BLaER1 treated with 17β-estradiol and CSF1 and Interleukin-3, amounts not matched to agents 10 nM and 100 nM (cell line): ENCODE measurements around the gene B3GALT6.

ENCODE experiments used
- H3K27ac ChIP-seq, 11 experiments: shearing (Covaris generic); formaldehyde crosslinking; 2 replicates each; pipeline ENCODE4 v1.8.1; 2022
- H3K27me3 ChIP-seq, 11 experiments: shearing (Covaris generic); formaldehyde crosslinking; 2 replicates each; pipeline ENCODE4 v1.8.1; 2022
- H3K36me3 ChIP-seq, 11 experiments: shearing (Covaris generic); formaldehyde crosslinking; 2 replicates each; pipeline ENCODE4 v1.8.1; 2022
- H3K4me1 ChIP-seq, 10 experiments: shearing (Covaris generic); formaldehyde crosslinking; 2 replicates each; pipeline ENCODE4 v1.8.1; 2022
- H3K4me2 ChIP-seq, 11 experiments: shearing (Covaris generic); formaldehyde crosslinking; 2 replicates each; pipeline ENCODE4 v1.8.1; 2022
- H3K4me3 ChIP-seq, 10 experiments: shearing (Covaris generic); formaldehyde crosslinking; 2 replicates each; pipeline ENCODE4 v1.8.1; 2022
- H3K9ac ChIP-seq, 11 experiments: shearing (Covaris generic); formaldehyde crosslinking; 2 replicates each; pipeline ENCODE4 v1.8.1; 2022
- H3K9me3 ChIP-seq, 11 experiments: shearing (Covaris generic); formaldehyde crosslinking; replicated peaks in 1 of 11; 2 replicates each; pipeline ENCODE4 v1.8.1; 2022
- H4K20me1 ChIP-seq, 11 experiments: shearing (Covaris generic); formaldehyde crosslinking; 2 replicates each; pipeline ENCODE4 v1.8.1; 2022
- Cebpa-rat ChIP-seq, 11 experiments: shearing (Covaris generic); IDR thresholded peaks; 2 replicates each; pipeline ENCODE4 v1.8.1; 2022

Gene B3GALT6

DNA sequence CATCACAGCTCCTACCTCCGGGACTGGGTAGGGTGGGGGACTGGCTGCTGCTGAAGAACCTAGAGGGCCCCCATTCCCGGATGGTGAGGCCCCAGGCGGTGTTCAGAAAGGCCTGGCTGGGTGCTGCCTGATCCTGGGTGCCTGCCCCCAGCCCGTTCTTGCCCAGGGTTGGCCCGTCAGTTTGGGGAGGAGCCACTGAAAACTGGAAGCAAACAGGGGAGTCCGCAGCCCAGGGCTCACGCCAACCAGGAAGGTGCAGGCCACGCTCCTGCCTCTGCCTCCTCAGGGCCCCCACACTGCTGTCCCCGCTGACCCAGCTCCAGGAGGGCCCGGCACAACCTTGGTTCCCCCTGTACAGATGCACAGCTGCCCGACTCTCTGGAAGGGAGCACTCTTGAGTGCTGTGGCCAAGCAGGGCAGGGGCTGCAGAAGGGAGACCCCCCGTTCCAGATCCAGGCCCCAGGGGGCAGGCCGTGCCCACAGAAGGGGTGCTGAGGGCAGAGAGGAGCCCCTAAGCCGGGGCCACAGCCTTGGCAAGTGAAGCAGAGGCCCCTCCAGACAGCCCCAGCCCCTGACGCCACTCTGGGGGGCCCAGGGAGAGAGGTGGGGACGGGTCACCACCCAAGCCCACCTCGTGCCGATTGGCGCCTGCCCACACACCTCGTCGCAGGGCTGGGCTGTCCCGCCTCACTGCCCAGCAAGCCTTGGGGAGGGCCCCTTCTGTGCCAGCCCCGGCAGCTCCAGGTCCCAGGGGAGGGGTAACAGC is 9.0 kb downstream of the B3GALT6 start:
- Histone ChIP-seq H3K27me3 (peaks cover 9 to 60% (median 19%) of the 10 kb centered on the region in 11 experiments), H4K20me1 (peaks cover 6 to 86% (median 69%) of the 10 kb centered on the region in 11 experiments; a peak in 21 of 22 replicates), H3K4me2 (peak overlapping the region; percentile 31 to 92 (median 82)), H3K9me3 (no peaks in the 10 kb centered on the region), H3K4me1 (peaks cover 30 to 86% (median 72%) of the 10 kb centered on the region in 10 experiments), H3K4me3 (peak overlapping the region in 1 of 10 experiments; percentile 19; a peak in 1 of 20 replicates), H3K27ac (peak overlapping the region in 4 of 11 experiments; percentile 32 to 47 (median 40); a peak in 7 of 22 replicates), H3K9ac (peak overlapping the region in 9 of 11 experiments; percentile 12 to 58 (median 51); a peak in 15 of 22 replicates), H3K36me3 (0 out of 22 replicates have a peak, but pooled peaks cover 0 to 2% (median 0%) of the 10 kb centered on the region in 11 experiments)
- no peak for TF ChIP-seq Cebpa-rat (IDR thresholded peaks at IDR 0.05)

DNA sequence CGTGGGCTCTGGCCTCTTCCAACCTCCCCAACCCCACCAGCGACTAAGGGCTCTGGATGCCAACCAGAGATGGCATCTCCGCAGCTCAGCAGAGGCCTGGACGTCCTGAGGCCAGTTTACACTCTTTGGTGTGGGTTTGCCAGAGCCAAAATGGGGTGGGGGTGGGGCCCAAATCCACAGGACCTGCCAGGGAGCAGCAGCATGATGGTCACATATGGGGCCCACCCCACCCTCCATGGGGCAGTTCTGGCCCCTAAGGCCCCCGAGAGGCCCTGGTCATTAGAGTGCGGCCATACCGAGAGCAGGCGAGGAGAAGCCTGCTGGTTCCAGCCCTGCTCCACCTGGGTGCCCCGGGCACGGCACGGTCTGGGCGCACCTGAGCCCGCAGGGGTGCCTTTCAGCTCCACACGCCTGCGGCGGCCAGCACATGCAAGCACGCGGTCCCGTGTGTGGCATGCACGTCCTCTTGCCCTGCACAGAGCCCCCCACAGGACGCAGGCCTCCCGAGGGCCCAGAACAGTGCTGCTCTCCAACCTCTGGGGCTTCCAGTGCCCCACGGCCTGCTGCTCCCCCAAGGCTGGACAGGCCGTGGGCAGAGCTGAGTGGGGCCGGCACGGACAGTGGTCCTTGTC is 9.7 kb downstream of the B3GALT6 start:
- peaks cover 11 to 86% (median 69%) of the 10 kb centered on the region in 11 experiments; a peak in 20 of 22 replicates for H4K20me1 ChIP-seq
- 0 out of 22 replicates have a peak overlapping the region, but pooled peaks of 1 of the 11 experiments have one; percentile 32 for H3K27ac ChIP-seq
- peaks cover 16 to 63% (median 26%) of the 10 kb centered on the region in 11 experiments for H3K27me3 ChIP-seq
- no peak overlapping the region; a peak in 1 of 20 replicates for H3K4me3 ChIP-seq
- peak overlapping the region; percentile 31 to 92 (median 82); a peak in 20 of 22 replicates for H3K4me2 ChIP-seq
- H3K4me1 ChIP-seq, result peaks cover 24 to 86% (median 69%) of the 10 kb centered on the region in 10 experiments
- H3K36me3 ChIP-seq, result no peaks in the 10 kb centered on the region
- no peaks in the 10 kb centered on the region for H3K9me3 ChIP-seq
- no peak for TF ChIP-seq Cebpa-rat (IDR thresholded peaks at IDR 0.05)
- H3K9ac ChIP-seq, result peak overlapping the region in 8 of 11 experiments; percentile 12 to 58 (median 52); a peak in 12 of 22 replicates

GRCh38 chr1:1242461-1243265 is 10.6 kb downstream of the B3GALT6 start:
- no peak for TF ChIP-seq Cebpa-rat (IDR thresholded peaks at IDR 0.05)
- Histone ChIP-seq H3K4me2 (peak overlapping the region in 8 of 11 experiments; percentile 71 to 92 (median 88); a peak in 14 of 22 replicates), H3K36me3 (no peaks in the 10 kb centered on the region), H3K4me1 (peaks cover 14 to 85% (median 59%) of the 10 kb centered on the region in 10 experiments), H3K4me3 (no peak overlapping the region), H3K9ac (no peak overlapping the region; a peak in 1 of 22 replicates), H4K20me1 (peaks cover 21 to 86% (median 69%) of the 10 kb centered on the region in 11 experiments; a peak in 21 of 22 replicates), H3K27ac (no peak overlapping the region), H3K9me3 (no peaks in the 10 kb centered on the region), H3K27me3 (peaks cover 25 to 63% (median 36%) of the 10 kb centered on the region in 11 experiments)

GRCh38 chr1:1243266-1243660 is 11.2 kb downstream of the B3GALT6 start:
- Histone ChIP-seq H3K27me3 (peaks cover 31 to 63% (median 42%) of the 10 kb centered on the region in 11 experiments), H3K9ac (no peak overlapping the region), H3K36me3 (no peaks in the 10 kb centered on the region), H3K4me1 (peaks cover 9 to 79% (median 53%) of the 10 kb centered on the region in 10 experiments), H3K4me3 (no peak overlapping the region), H3K27ac (no peak overlapping the region), H3K9me3 (no peaks in the 10 kb centered on the region), H3K4me2 (peak overlapping the region in 6 of 11 experiments; percentile 18 to 56 (median 40); a peak in 9 of 22 replicates), H4K20me1 (peaks cover 27 to 86% (median 69%) of the 10 kb centered on the region in 11 experiments; a peak in 21 of 22 replicates)
- no peak for TF ChIP-seq Cebpa-rat (IDR thresholded peaks at IDR 0.05)

- Histone ChIP-seq H3K9me3 (no peaks in the 10 kb centered on the region), H3K36me3 (no peaks in the 10 kb centered on the region), H3K4me1 (peaks cover 9 to 74% (median 48%) of the 10 kb centered on the region in 10 experiments), H4K20me1 (peaks cover 27 to 85% (median 66%) of the 10 kb centered on the region in 11 experiments; a peak in 21 of 22 replicates), H3K4me2 (peak overlapping the region in 7 of 11 experiments; percentile 15 to 46 (median 34); a peak in 10 of 22 replicates), H3K4me3 (no peak overlapping the region), H3K27me3 (peaks cover 34 to 62% (median 46%) of the 10 kb centered on the region in 11 experiments), H3K27ac (no peak overlapping the region), H3K9ac (no peak overlapping the region)
- TF ChIP-seq Cebpa-rat (IDR thresholded peaks at IDR 0.05), result no peak
Observed at GRCh38 chr1:1243807-1244191, 11.8 kb downstream of the B3GALT6 start.

DNA sequence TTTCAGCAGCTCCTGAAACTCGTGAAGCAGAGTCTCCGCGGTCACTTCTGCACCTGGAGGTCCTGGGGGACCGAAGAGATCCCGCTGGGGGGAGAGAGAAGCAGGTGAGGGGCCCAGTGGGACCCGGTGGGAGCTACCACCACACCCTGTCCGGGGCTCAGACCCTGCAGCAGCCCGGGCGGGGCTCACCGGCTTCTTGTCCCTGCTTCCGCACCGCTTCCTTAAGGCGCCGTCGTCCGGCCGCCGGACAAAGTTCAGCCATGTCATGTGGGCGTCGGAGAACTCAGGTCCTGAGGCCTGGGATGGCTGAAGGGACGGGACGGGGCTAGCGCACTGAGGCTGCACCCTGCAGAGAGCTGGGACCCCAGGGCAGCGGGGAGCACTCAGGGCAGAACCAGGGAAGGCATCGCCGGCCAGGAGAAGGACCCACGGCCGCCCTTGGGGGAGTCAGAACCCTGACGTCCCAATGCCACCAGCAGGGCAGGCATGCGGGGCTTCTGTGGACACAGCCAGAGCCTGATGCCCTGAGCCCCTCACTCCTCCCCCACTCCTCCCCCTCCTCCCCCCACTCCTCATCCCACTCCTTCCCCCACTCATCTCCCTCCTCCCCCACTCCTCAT is 12.3 kb downstream of the B3GALT6 start:
- no peak for TF ChIP-seq Cebpa-rat (IDR thresholded peaks at IDR 0.05)
- Histone ChIP-seq H3K27ac (no peak overlapping the region), H3K36me3 (no peaks in the 10 kb centered on the region), H3K9me3 (no peaks in the 10 kb centered on the region), H3K27me3 (peaks cover 34 to 62% (median 46%) of the 10 kb centered on the region in 11 experiments), H4K20me1 (peaks cover 27 to 80% (median 65%) of the 10 kb centered on the region in 11 experiments; a peak in 21 of 22 replicates), H3K4me3 (no peak overlapping the region), H3K9ac (no peak overlapping the region), H3K4me2 (peak overlapping the region in 7 of 11 experiments; percentile 15 to 46 (median 34); a peak in 10 of 22 replicates), H3K4me1 (peaks cover 9 to 70% (median 46%) of the 10 kb centered on the region in 10 experiments)

- H3K27ac ChIP-seq, result no peak overlapping the region
Observed at GRCh38 chr1:1245178-1245816, 13.3 kb downstream of the B3GALT6 start.

More at GRCh38 chr1:1245178-1245816, 13.3 kb downstream of the B3GALT6 start:
- Histone ChIP-seq H3K27me3 (peaks cover 34 to 62% (median 46%) of the 10 kb centered on the region in 11 experiments), H3K4me1 (peaks cover 15 to 70% (median 48%) of the 10 kb centered on the region in 10 experiments), H3K4me3 (no peak overlapping the region), H4K20me1 (peaks cover 33 to 79% (median 69%) of the 10 kb centered on the region in 11 experiments; a peak in 21 of 22 replicates), H3K36me3 (no peaks in the 10 kb centered on the region), H3K9ac (no peak overlapping the region), H3K9me3 (no peaks in the 10 kb centered on the region), H3K4me2 (peak overlapping the region in 3 of 11 experiments; percentile 24 to 37 (median 32); a peak in 5 of 22 replicates)
- TF ChIP-seq Cebpa-rat (IDR thresholded peaks at IDR 0.05), result no peak
